Measurements from ENCODE around the gene SLCO3A1.

The SLCO3A1 gene

GRCh38 chr15:92076541-92076940, 223.0 kb downstream of the SLCO3A1 start:
- DNase-seq, result no peak

- peak; percentile 86 for DNase-seq
Measured at GRCh38 chr15:92077353-92078085, 224.0 kb downstream of the SLCO3A1 start.

GRCh38 chr15:92078270-92078669, 224.8 kb downstream of the SLCO3A1 start:
- DNase-seq, result no peak

- DNase-seq, result no peak
Measured at GRCh38 chr15:92079047-92079446, 225.5 kb downstream of the SLCO3A1 start.

GRCh38 chr15:92079647-92080255, 226.2 kb downstream of the SLCO3A1 start:
- DNase-seq, result no peak

GRCh38 chr15:92082006-92082843, 228.7 kb downstream of the SLCO3A1 start:
- DNase-seq, result peak; percentile 78

- DNase-seq, result no peak
Measured at GRCh38 chr15:92083190-92083589, 229.7 kb downstream of the SLCO3A1 start.

- DNase-seq, result no peak
Measured at GRCh38 chr15:92087211-92087610, 233.7 kb downstream of the SLCO3A1 start.

- peak; percentile 68 for DNase-seq
Measured at GRCh38 chr15:92091155-92091734, 237.7 kb downstream of the SLCO3A1 start.

- DNase-seq, result no peak
Measured at GRCh38 chr15:92092289-92093105, 239.0 kb downstream of the SLCO3A1 start.

- DNase-seq, result no peak
Measured at GRCh38 chr15:92095693-92096092, 242.2 kb downstream of the SLCO3A1 start.

GRCh38 chr15:92097474-92098178, 244.1 kb downstream of the SLCO3A1 start:
- DNase-seq, result peak; percentile 76

- no peak for DNase-seq
Measured at GRCh38 chr15:92098869-92099268, 245.4 kb downstream of the SLCO3A1 start.

GRCh38 chr15:92100301-92100700, 246.8 kb downstream of the SLCO3A1 start:
- DNase-seq, result no peak

GRCh38 chr15:92100751-92101150, 247.2 kb downstream of the SLCO3A1 start:
- no peak for DNase-seq

GRCh38 chr15:92101708-92102394, 248.3 kb downstream of the SLCO3A1 start:
- no peak for DNase-seq

GRCh38 chr15:92102395-92102755, 248.9 kb downstream of the SLCO3A1 start:
- no peak for DNase-seq

- no peak for DNase-seq
Measured at GRCh38 chr15:92104072-92104471, 250.6 kb downstream of the SLCO3A1 start.

GRCh38 chr15:92105611-92106010, 252.1 kb downstream of the SLCO3A1 start:
- DNase-seq, result no peak

GRCh38 chr15:92107510-92107909, 254.0 kb downstream of the SLCO3A1 start:
- no peak for DNase-seq

- no peak for DNase-seq
Measured at GRCh38 chr15:92109191-92109873, 255.8 kb downstream of the SLCO3A1 start.

All from activated effector memory CD4-positive, alpha-beta T cell treated with anti-CD3 and anti-CD28 coated beads, Interleukin-2, amount 50 U/mL, for 16 hours (primary cell).